GM12873 (cell line): Measurements from ENCODE around the gene COPS9.

Experiments
- TF ChIP-seq, protein P1 (sequence below): IDR thresholded peaks from 2 replicates; pipeline ENCODE4 v1.5.1; 2012; ENCODE audit warnings: low read depth, mild to moderate bottlenecking, moderate library complexity, low read length, control low read depth; ENCODE audit not compliant: insufficient read depth; ENCODE audit errors: missing control alignments

The COPS9 gene

DNA sequence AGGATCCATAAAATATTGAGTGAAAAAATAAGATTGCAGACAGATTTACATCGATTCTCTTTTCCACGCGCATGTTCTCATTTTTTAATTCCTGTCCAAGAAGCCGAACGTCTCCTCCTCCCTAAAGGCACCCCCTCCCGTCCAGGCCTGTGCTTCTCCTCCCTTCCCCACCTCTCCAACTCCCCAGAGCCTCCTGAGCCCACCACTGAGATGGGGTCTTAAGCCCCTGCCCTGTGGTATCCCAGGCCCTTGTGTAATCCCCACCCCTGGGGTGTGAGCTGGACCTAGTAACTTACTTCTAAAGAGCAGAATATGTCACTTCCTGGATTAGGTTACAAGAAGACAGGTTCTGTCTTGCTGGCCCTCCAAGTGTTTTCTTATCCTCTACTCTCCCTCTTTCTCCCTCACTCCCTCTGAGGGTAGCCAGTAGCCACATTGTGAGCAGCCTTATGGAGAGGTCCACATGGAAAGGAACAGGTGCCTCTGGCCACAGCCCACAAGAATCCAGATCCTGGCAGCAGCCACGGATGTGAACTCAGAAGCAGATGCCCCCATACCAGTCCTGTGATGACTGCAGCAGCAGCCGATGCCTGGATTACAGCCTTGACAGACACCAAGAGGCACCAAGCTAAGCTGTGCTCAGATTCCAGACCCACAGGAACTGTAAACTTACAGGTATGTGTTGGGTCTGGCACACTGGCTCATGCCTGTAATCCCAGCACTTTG is 44.0 kb upstream of the COPS9 start:
- TF ChIP-seq, protein P1, sequence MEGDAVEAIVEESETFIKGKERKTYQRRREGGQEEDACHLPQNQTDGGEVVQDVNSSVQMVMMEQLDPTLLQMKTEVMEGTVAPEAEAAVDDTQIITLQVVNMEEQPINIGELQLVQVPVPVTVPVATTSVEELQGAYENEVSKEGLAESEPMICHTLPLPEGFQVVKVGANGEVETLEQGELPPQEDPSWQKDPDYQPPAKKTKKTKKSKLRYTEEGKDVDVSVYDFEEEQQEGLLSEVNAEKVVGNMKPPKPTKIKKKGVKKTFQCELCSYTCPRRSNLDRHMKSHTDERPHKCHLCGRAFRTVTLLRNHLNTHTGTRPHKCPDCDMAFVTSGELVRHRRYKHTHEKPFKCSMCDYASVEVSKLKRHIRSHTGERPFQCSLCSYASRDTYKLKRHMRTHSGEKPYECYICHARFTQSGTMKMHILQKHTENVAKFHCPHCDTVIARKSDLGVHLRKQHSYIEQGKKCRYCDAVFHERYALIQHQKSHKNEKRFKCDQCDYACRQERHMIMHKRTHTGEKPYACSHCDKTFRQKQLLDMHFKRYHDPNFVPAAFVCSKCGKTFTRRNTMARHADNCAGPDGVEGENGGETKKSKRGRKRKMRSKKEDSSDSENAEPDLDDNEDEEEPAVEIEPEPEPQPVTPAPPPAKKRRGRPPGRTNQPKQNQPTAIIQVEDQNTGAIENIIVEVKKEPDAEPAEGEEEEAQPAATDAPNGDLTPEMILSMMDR: no peak

DNA sequence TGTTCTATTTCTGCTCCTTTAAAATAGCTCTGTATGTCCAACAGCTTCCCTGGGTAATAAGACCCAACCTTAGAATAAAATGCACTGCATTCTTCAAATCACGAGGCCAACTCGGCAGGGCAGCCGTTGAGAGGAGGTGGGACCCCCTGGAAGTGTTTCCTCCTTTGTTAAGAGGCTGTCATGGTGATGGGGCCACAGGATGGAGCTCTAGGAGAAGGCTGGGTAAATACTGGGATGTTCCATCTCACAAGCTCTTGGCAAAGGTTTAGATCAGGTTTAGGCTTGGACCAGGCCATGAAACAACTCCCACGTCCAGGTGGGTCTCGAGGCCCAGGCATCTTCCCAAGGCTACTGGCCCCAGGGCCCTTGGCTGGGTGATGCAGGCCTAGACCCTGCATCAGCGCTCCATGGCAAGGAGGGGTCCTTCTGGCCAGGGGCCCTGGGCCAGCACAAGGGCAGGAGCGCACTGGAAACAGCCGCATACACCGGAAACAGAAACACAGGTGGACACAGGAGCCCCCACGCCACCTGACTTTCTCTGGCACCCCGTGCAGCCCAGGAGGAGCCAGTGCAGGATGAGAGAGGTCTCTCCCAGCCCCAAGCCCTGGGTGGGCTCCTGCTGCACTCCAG is 43.2 kb upstream of the COPS9 start:
- TF ChIP-seq, protein P1: no peak

DNA sequence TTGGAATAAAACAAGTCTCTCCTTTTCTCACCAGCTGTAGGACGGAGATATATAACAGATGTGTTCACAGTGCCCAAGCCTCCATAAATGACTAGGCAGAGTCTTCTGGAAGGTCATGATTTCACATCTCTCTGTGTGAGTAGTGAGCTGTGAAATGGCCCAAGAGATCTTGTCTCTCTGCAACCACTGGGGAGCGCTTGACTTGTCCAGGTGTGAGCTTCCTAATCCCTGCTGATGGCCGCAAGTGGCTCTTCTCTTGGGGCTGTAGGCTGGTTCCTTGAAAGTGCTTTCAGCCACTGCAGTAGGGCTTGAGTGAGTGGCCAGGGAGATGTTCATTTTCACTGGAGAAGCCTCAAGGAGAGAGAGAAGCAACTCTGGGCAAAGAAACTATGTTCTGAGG is 42.5 kb upstream of the COPS9 start:
- TF ChIP-seq, protein P1: no peak

DNA sequence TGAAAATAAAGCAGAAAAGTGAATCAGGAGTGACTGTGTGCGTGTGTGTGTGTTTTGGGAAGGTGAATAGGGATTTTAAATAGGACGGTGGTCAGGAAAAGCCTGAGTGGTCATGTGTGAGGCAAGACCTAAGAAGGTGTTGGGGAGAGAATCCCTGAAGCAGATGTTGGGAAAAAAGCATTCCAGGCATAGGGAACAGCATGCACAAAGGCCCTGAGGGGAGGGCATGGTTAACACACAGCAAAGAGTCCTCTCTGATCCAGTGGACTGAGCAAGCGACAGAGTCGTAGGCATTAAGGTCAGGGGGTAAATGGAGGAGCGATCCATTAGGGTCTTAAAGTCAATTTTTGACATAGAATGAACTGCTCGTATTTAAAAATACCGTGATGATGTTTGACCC is 38.4 kb upstream of the COPS9 start:
- TF ChIP-seq, protein P1: no peak

DNA sequence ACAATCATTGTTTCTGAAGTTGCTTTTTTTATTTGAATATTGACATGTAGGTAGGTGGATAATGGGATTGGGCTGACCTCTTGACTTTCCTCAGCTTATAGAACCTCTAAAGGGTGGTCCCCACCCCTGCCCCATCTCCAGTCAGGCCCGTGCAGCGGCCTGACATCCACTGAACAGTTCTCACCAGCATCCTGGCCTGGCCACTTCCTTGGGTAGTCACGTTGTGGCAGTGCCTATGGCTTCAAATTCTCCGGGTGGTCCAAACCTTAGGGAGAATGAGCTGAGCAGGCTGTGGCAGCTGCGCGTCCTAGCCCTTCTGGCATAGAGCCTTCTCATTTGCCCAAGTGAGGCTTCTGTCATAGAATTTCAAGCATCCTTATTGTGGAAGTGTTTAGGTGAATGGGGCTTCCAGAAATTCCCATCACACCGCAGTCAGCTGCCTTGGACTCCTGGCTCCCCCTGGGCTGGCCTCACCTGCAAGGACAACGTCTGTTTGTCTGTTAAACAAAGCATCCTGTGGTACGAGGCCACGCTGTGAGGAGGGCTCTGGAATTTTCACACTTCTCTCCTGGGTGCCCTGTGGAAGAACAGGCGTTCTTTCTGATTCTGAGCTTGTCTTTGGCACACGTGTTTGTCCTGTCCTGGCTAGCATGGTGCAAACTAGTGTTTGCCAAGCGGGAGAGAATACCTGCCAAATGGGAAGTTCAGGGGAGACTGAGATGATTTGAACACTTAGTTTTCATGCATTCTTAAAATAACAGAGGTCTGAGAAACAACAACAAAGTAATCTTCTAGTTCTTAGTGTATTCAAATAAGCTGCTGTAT is 36.2 kb upstream of the COPS9 start:
- TF ChIP-seq, protein P1: no peak

DNA sequence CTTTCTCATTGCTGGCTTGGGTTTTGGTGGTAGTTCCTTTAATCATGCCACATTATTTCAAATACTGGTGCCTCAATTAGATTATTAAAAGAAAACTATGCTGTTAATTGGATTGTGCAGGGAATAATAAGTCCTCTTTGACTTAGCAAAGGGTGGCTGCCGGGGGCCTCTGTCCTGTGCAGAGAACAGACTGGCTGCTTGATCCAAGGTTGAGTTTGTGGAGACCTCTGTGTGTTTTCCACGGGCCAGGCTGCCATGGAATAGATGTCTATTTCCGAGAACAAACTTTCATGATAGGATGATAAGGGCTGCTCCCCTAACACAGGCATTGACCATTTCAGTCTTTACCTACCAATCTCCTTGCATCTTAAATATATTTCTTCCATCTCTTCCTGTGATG is 34.8 kb upstream of the COPS9 start:
- TF ChIP-seq, protein P1: no peak

DNA sequence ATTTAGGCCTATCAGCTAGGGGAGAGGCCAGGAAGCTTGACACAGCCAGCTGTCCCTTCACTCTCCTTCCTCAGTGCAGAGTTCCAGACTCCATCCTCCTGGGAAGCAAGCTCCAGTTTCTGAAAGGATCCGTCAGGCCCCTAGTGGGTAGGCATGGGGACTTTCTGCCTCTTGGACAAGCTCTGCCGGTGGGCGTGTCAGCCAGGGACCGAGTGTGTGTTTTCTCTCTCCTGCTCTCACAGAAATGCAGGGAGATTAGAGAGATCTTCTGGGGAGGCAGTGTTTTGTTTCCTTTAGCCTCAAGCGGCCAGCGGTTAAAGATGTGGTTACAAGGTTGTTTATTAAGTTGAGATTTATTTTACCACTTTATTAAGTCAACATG is 34.2 kb upstream of the COPS9 start:
- TF ChIP-seq, protein P1: no peak
